GM12891 (cell line): Measurements from ENCODE around the gene TLX2.

Source experiments
- PAX5 ChIP-seq: IDR thresholded peaks from 2 replicates; pipeline ENCODE4 v1.6.1; 2011; ENCODE audit warnings: low read length, moderate library complexity, mild to moderate bottlenecking; ENCODE audit not compliant: insufficient read depth, severe bottlenecking
- POLR2A ChIP-seq: IDR thresholded peaks from 2 replicates; pipeline ENCODE4 v1.6.1; 2011; ENCODE audit warnings: low read depth, low read length, control low read depth
- POLR2AphosphoS5 ChIP-seq: IDR thresholded peaks from 2 replicates; pipeline ENCODE4 v1.6.1; 2011; ENCODE audit warnings: low read depth, low read length, control low read depth
- SPI1 ChIP-seq: IDR thresholded peaks from 2 replicates; pipeline ENCODE4 v1.6.1; 2011; ENCODE audit warnings: low read depth, low read length, control low read depth
- TAF1 ChIP-seq: IDR thresholded peaks from 2 replicates; pipeline ENCODE4 v1.6.1; 2011; ENCODE audit warnings: low read depth, low read length, control low read depth

DNA sequence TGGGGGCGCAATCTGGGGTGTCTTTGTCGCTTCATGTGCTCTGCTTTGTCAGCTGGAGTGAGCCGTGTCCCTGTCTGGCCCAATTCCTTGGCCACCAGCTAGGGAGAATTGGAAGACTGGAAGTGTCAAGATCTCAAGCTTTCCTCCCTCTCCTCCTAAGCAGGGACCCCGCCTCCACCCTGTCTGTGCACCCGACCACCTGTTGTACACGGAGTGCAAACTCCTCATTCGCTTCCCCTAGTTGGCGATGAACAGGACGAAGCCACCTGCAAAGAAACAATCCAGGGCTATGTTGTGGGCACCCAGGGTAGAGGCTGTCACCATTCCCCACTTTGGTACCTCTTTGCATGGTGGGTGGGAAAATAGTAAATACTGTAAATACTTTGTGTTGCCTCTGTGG lies 13.5 kb downstream of the TLX2 start:
- TF ChIP-seq POLR2A: no peak
- TF ChIP-seq POLR2AphosphoS5: no peak
- no peak for TF ChIP-seq TAF1
- TF ChIP-seq SPI1: no peak
- no peak for TF ChIP-seq PAX5
